BLaER1 treated with 17β-estradiol and CSF1 and Interleukin-3, amounts not matched to agents 10 nM and 100 nM (cell line): ENCODE results near the gene RPSA.

ENCODE experiments used
- H3K27ac ChIP-seq, 11 experiments: shearing (Covaris generic); formaldehyde crosslinking; 2 replicates each; pipeline ENCODE4 v1.8.1; 2022
- H3K27me3 ChIP-seq, 11 experiments: shearing (Covaris generic); formaldehyde crosslinking; 2 replicates each; pipeline ENCODE4 v1.8.1; 2022
- H3K36me3 ChIP-seq, 11 experiments: shearing (Covaris generic); formaldehyde crosslinking; 2 replicates each; pipeline ENCODE4 v1.8.1; 2022
- H3K4me1 ChIP-seq, 10 experiments: shearing (Covaris generic); formaldehyde crosslinking; 2 replicates each; pipeline ENCODE4 v1.8.1; 2022
- H3K4me2 ChIP-seq, 11 experiments: shearing (Covaris generic); formaldehyde crosslinking; 2 replicates each; pipeline ENCODE4 v1.8.1; 2022
- H3K4me3 ChIP-seq, 10 experiments: shearing (Covaris generic); formaldehyde crosslinking; 2 replicates each; pipeline ENCODE4 v1.8.1; 2022
- H3K9ac ChIP-seq, 11 experiments: shearing (Covaris generic); formaldehyde crosslinking; 2 replicates each; pipeline ENCODE4 v1.8.1; 2022
- H3K9me3 ChIP-seq, 11 experiments: shearing (Covaris generic); formaldehyde crosslinking; replicated peaks in 1 of 11; 2 replicates each; pipeline ENCODE4 v1.8.1; 2022
- H4K20me1 ChIP-seq, 11 experiments: shearing (Covaris generic); formaldehyde crosslinking; 2 replicates each; pipeline ENCODE4 v1.8.1; 2022
- Cebpa-rat ChIP-seq, 11 experiments: shearing (Covaris generic); IDR thresholded peaks; 2 replicates each; pipeline ENCODE4 v1.8.1; 2022

RPSA gene

DNA sequence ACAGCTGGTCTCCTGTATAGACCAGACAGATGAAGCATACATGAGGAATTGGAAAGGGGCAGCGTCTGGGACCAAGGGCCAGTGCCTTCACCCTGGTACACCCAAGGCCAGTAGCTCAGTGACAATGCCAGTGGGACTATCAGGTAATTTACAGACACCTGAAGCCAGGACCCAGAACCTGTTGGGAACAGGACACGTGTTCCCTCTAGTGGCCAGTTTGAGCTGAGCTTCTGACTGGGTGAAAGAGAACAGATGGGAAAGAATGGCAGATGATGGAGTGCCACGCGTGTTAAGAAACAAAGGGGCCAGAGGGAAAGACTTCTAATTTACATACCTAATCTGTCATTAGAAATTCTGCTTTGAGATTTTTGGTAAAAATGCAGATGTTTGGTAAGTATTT lies 28.4 kb upstream of the RPSA start:
- Histone ChIP-seq H3K4me2 (no peak overlapping the region), H3K4me3 (no peak overlapping the region), H3K4me1 (peaks cover 8 to 24% (median 20%) of the 10 kb centered on the region in 10 experiments; a peak in 19 of 20 replicates), H3K9ac (no peak overlapping the region), H3K27ac (no peak overlapping the region), H4K20me1 (no peaks in the 10 kb centered on the region), H3K9me3 (no peaks in the 10 kb centered on the region), H3K36me3 (no peaks in the 10 kb centered on the region), H3K27me3 (peaks cover 0 to 19% (median 0%) of the 10 kb centered on the region in 11 experiments; a peak in 3 of 22 replicates)
- TF ChIP-seq Cebpa-rat (IDR thresholded peaks at IDR 0.05), result no peak

GRCh38 chr3:39378957-39379777 lies 27.4 kb upstream of the RPSA start:
- peaks cover 8 to 24% (median 20%) of the 10 kb centered on the region in 10 experiments; a peak in 19 of 20 replicates for H3K4me1 ChIP-seq
- H3K4me2 ChIP-seq, result peak overlapping the region; percentile 4 to 58 (median 29); a peak in 16 of 22 replicates
- H3K9me3 ChIP-seq, result no peaks in the 10 kb centered on the region
- no peak overlapping the region for H3K27ac ChIP-seq
- peaks cover 0 to 19% (median 0%) of the 10 kb centered on the region in 11 experiments; a peak in 3 of 22 replicates for H3K27me3 ChIP-seq
- H3K4me3 ChIP-seq, result no peak overlapping the region
- TF ChIP-seq Cebpa-rat (IDR thresholded peaks at IDR 0.05), result no peak
- no peaks in the 10 kb centered on the region for H3K36me3 ChIP-seq
- no peak overlapping the region for H3K9ac ChIP-seq
- H4K20me1 ChIP-seq, result peaks cover 0 to 7% (median 4%) of the 10 kb centered on the region in 11 experiments; a peak in 7 of 22 replicates

GRCh38 chr3:39379778-39380155 lies 26.8 kb upstream of the RPSA start:
- Histone ChIP-seq H4K20me1 (peaks cover 3 to 12% (median 10%) of the 10 kb centered on the region in 11 experiments; a peak in 19 of 22 replicates), H3K4me1 (peaks cover 11 to 28% (median 25%) of the 10 kb centered on the region in 10 experiments), H3K27me3 (peaks cover 0 to 19% (median 0%) of the 10 kb centered on the region in 11 experiments; a peak in 3 of 22 replicates), H3K9me3 (no peaks in the 10 kb centered on the region), H3K4me2 (peak overlapping the region; percentile 4 to 58 (median 29); a peak in 17 of 22 replicates), H3K9ac (no peak overlapping the region), H3K4me3 (no peak overlapping the region), H3K36me3 (no peaks in the 10 kb centered on the region), H3K27ac (no peak overlapping the region)
- TF ChIP-seq Cebpa-rat (IDR thresholded peaks at IDR 0.05), result no peak

DNA sequence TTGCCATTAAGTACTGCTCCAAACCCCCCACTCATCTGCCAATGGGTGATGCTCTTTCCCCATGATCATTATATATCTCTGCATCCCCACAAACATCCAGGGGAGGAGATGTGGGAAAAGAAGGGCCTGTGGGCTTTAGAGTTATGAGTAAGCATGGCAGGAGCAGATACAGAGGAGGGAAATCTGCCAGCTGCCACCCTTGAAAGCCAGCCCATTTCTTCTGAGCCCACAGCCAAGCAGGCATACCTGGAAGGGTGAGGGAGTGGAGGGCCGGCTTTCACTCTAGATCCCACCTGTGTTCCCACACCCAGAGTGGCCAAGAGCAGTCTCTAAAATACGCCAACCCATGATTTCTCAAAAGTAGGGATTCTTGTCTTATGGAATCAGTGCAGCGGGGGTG lies 25.1 kb upstream of the RPSA start:
- TF ChIP-seq Cebpa-rat (IDR thresholded peaks at IDR 0.05), result no peak
- Histone ChIP-seq H3K27ac (no peak overlapping the region), H3K4me1 (peaks cover 22 to 39% (median 36%) of the 10 kb centered on the region in 10 experiments), H3K9me3 (no peaks in the 10 kb centered on the region), H3K9ac (no peak overlapping the region), H3K36me3 (peaks cover 0 to 9% (median 3%) of the 10 kb centered on the region in 11 experiments; a peak in 4 of 22 replicates), H3K4me2 (no peak overlapping the region), H3K27me3 (peaks cover 0 to 19% (median 0%) of the 10 kb centered on the region in 11 experiments; a peak in 3 of 22 replicates), H3K4me3 (no peak overlapping the region), H4K20me1 (peaks cover 11 to 29% (median 26%) of the 10 kb centered on the region in 11 experiments; a peak in 21 of 22 replicates)

GRCh38 chr3:39383045-39383880 lies 23.3 kb upstream of the RPSA start, which contains the start of gene SLC25A38:
Gene SLC25A38 (plus strand): TSS chr3:39383370. CDS start chr3:39383725, 355 bp downstream.
- Histone ChIP-seq H3K9me3 (no peaks in the 10 kb centered on the region), H3K9ac (peak within 1 kb of the TSS; percentile 83 to 92 (median 87)), H3K27me3 (peaks cover 0 to 19% (median 0%) of the 10 kb centered on the region in 11 experiments; a peak in 3 of 22 replicates), H3K4me1 (peaks cover 32 to 55% (median 47%) of the 10 kb centered on the region in 10 experiments), H3K4me3 (peak within 1 kb of the TSS; percentile 75 to 94 (median 84)), H3K36me3 (peaks cover 0 to 12% (median 6%) of the 10 kb centered on the region in 11 experiments; a peak in 4 of 22 replicates), H3K27ac (peak within 1 kb of the TSS; percentile 67 to 92 (median 88)), H3K4me2 (peak within 1 kb of the TSS; percentile 80 to 97 (median 91)), H4K20me1 (peaks cover 20 to 47% (median 45%) of the 10 kb centered on the region in 11 experiments; a peak in 21 of 22 replicates)
- TF ChIP-seq Cebpa-rat (IDR thresholded peaks at IDR 0.05), result no peak

DNA sequence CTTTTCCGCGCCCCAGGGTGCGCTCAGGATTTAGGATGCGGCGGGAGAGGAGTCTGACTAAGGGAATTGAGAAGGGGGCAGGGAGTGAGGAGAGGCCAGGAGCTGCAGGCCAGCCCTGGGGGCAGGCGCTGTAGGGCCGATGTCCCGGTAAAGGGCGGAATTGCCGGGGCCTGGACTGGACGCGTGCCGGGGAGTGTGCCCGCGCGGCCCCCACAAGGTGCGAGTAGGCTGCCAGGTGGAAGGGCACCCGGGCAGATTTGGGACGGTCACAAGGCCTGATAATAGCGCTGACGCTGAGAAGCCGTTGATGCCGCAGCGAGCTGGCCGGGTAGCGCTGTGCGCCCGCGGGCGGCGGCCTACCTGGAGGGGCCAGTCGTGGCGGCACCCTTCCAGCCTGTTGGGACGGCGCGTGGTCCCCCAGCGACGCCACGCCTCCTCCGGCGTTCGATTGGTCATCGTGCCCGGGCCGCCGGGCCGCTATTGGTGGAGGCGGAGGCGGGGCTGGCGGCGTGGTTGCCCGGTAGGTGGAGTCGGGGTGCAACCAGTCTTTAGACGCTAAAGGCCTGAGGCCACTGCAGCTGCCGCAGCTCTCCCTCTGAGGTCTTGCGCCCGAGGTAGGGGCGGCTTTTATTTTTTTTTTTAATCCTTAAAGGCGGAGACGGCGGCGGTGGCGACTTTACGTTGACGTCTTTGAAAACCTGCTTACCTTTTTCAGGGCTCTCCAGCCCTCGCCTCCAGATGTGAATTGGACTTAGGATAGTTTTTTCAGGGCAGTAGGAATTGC lies 22.4 kb upstream of the RPSA start:
- no peak for TF ChIP-seq Cebpa-rat (IDR thresholded peaks at IDR 0.05)
- Histone ChIP-seq H3K4me3 (peak overlapping the region; percentile 75 to 94 (median 84)), H4K20me1 (peaks cover 20 to 55% (median 52%) of the 10 kb centered on the region in 11 experiments; a peak in 21 of 22 replicates), H3K27me3 (peaks cover 0 to 16% (median 0%) of the 10 kb centered on the region in 11 experiments; a peak in 3 of 22 replicates), H3K27ac (peak overlapping the region; percentile 67 to 92 (median 88)), H3K4me2 (peak overlapping the region; percentile 80 to 97 (median 91)), H3K9ac (peak overlapping the region; percentile 83 to 92 (median 87)), H3K36me3 (peaks cover 0 to 13% (median 6%) of the 10 kb centered on the region in 11 experiments; a peak in 5 of 22 replicates), H3K9me3 (no peaks in the 10 kb centered on the region), H3K4me1 (peaks cover 40 to 63% (median 55%) of the 10 kb centered on the region in 10 experiments)

- Histone ChIP-seq H3K4me2 (peak overlapping the region; percentile 80 to 97 (median 91)), H3K36me3 (peaks cover 0 to 18% (median 10%) of the 10 kb centered on the region in 11 experiments; a peak in 16 of 22 replicates), H3K27ac (peak overlapping the region in 3 of 11 experiments; percentile 45 to 89 (median 88); a peak in 4 of 22 replicates), H3K4me1 (peaks cover 45 to 64% (median 57%) of the 10 kb centered on the region in 10 experiments), H3K9ac (peak overlapping the region; percentile 83 to 92 (median 87)), H3K9me3 (no peaks in the 10 kb centered on the region), H3K27me3 (peaks cover 0 to 10% (median 0%) of the 10 kb centered on the region in 11 experiments; a peak in 2 of 22 replicates), H3K4me3 (peak overlapping the region; percentile 75 to 94 (median 84)), H4K20me1 (peaks cover 20 to 61% (median 54%) of the 10 kb centered on the region in 11 experiments; a peak in 21 of 22 replicates)
- no peak for TF ChIP-seq Cebpa-rat (IDR thresholded peaks at IDR 0.05)
These were observed 21.9 kb upstream of the RPSA start for GRCh38 chr3:39384665-39385000.
